Lower leg skin (tissue), 4 donors: ENCODE measurements around the gene MNT. TPM values are rescaled to one million over a fixed set of nuclear protein-coding genes. Genes with fewer than 3 reads are reported as not detected.
A peak's percentile ranks its signal among the peaks of the same experiment; 100 is the strongest.

ENCODE experiments used
- DNase-seq, 2 donors: peaks; one replicate each; pipeline ENCODE4 v3.0.0-alpha.2; 2019; ENCODE audit warnings: low spot score in 2 of 2
- H3K4me3 ChIP-seq: fragments of 200-600 bp; sonication (generic); 2 replicates; pipeline ENCODE4 v1.5.1; 2017; ENCODE audit warnings: mild to moderate bottlenecking, low read depth; ENCODE audit not compliant: poor library complexity, severe bottlenecking
- POLR2A ChIP-seq, 2 donors: fragments of 450-650 bp; IDR thresholded peaks; one replicate each; pipeline ENCODE4 v1.6.1; 2016 to 2017; ENCODE audit warnings: antibody characterized with exemption in 2 of 2, mild to moderate bottlenecking in 1 of 2, moderate library complexity in 1 of 2
- WGBS, 2 donors: methylation state at CpG; one replicate each; pipeline ENCODE4 v1.1.5; 2018; 5-methylcytosine and 5-hydroxymethylcytosine counted together
- intact Hi-C: fragments of 100-400 bp; cut with DNase I; formaldehyde crosslinking; loops from one replicate; pipeline ENCODE4 v1.15.0; 2023; ENCODE audit warnings: low total_unique reads
- total RNA-seq, 4 donors: library from RNA; depleted of rRNA; stranded (reverse); fragments of >200 nt; gene quantifications; one replicate each; pipeline ENCODE4 v1.1.0, GENCODE V29; 2016
- TF ChIP-seq, protein P1 (sequence below), 3 donors: fragments of 450-650 bp; IDR thresholded peaks; one replicate each; pipeline ENCODE4 v1.5.1; 2016; ENCODE audit warnings: antibody characterized with exemption in 3 of 3, mild to moderate bottlenecking in 3 of 3, moderate library complexity in 2 of 3

MNT gene
- total RNA-seq, 4 donors from 2014 or later = 10.3 to 28.6 (median 15.4) TPM

GRCh38 chr17:2357237-2357636 lies 43.6 kb downstream of the MNT start:
- DNase-seq = no peak
- intact Hi-C loops = no loop called here
- TF ChIP-seq POLR2A (IDR thresholded peaks at IDR 0.05) = no peak
- TF ChIP-seq, protein P1, sequence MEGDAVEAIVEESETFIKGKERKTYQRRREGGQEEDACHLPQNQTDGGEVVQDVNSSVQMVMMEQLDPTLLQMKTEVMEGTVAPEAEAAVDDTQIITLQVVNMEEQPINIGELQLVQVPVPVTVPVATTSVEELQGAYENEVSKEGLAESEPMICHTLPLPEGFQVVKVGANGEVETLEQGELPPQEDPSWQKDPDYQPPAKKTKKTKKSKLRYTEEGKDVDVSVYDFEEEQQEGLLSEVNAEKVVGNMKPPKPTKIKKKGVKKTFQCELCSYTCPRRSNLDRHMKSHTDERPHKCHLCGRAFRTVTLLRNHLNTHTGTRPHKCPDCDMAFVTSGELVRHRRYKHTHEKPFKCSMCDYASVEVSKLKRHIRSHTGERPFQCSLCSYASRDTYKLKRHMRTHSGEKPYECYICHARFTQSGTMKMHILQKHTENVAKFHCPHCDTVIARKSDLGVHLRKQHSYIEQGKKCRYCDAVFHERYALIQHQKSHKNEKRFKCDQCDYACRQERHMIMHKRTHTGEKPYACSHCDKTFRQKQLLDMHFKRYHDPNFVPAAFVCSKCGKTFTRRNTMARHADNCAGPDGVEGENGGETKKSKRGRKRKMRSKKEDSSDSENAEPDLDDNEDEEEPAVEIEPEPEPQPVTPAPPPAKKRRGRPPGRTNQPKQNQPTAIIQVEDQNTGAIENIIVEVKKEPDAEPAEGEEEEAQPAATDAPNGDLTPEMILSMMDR (IDR thresholded peaks at IDR 0.05) = no peak
- H3K4me3 ChIP-seq = no peak overlapping the region
- WGBS, 2 donors = 96 to 98% methylated on average over 4 of the region's 4 CpGs

- intact Hi-C loops = no loop called here
- H3K4me3 ChIP-seq = no peak overlapping the region
- 84 to 91% methylated on average over 8 of the region's 8 CpGs for WGBS, 2 donors
- DNase-seq = no peak
- TF ChIP-seq, protein P1 (IDR thresholded peaks at IDR 0.05) = no peak
- no peak for TF ChIP-seq POLR2A (IDR thresholded peaks at IDR 0.05)
Measured at GRCh38 chr17:2354311-2354710, 46.5 kb downstream of the MNT start.

- no peak overlapping the region for H3K4me3 ChIP-seq
- intact Hi-C loops = no loop called here
- no peak for DNase-seq
- WGBS, 2 donors = 97 to 99% methylated on average over 5 to 6 of the region's 6 CpGs
- no peak for TF ChIP-seq POLR2A (IDR thresholded peaks at IDR 0.05)
- TF ChIP-seq, protein P1 (IDR thresholded peaks at IDR 0.05) = no peak
Measured at GRCh38 chr17:2351269-2351668, 49.6 kb downstream of the MNT start.

GRCh38 chr17:2347805-2348685 lies 52.8 kb downstream of the MNT start:
- WGBS, 2 donors = 65% methylated on average over 11 of the region's 11 CpGs
- TF ChIP-seq, protein P1 (IDR thresholded peaks at IDR 0.05) = no peak
- no peak overlapping the region for H3K4me3 ChIP-seq
- peak in 1 of 2 donors; percentile 81 for DNase-seq
- intact Hi-C loops = no loop called here

DNA sequence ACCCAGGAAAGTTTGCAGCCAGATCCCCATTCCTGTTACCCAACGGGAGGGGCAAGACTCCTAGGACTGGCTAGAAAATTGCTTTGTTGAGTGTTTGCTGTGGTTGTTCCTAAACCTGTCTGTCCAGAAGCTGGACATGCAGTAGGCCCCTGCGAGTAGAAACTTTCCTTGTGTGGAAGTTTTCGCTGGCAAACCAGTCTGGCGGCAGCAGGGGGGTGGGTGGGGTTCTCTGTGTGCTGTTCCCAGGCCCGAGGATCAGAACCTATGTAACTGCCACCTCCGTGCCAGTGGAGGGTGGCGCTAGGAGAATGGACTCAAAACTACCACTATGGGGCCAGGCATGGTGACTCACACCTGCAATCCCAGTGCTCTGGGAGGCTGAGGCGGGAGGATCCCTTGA lies 54.4 kb downstream of the MNT start:
- intact Hi-C loops = no loop called here
- TF ChIP-seq POLR2A (IDR thresholded peaks at IDR 0.05) = no peak
- TF ChIP-seq, protein P1 (IDR thresholded peaks at IDR 0.05) = no peak
- H3K4me3 ChIP-seq = no peak overlapping the region
- 81 to 84% methylated on average over 8 of the region's 8 CpGs for WGBS, 2 donors
- peak in 1 of 2 donors; percentile 78 for DNase-seq
